GM19099 (cell line): ENCODE measurements around the gene SMAP2.

ENCODE experiments used
- POLR2A ChIP-seq: IDR thresholded peaks from 3 replicates; pipeline ENCODE4 v1.6.1; 2011; ENCODE audit warnings: low read depth; ENCODE audit not compliant: insufficient read length; ENCODE audit errors: extremely low read depth

The SMAP2 gene

DNA sequence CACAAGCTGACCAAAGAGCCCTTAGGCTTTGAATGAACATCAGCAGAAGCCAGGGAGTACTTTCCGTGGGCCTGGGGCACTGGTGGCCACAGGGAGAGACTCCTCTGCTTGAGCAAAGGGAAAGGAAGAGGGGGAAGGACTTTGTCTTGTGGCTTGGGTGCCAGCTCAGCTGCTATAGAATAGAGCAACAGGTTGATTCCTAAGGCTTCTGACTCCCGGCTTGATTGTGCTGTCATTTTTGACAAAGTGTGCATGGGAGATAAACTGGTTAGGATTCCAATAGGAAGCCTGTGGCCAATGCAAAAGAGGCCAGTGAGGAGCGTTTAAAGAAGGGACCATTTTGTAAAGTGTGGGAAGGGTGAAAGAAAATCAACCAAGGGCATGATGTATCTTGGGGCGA, 11.9 kb upstream of the SMAP2 start:
- no peak for TF ChIP-seq POLR2A

DNA sequence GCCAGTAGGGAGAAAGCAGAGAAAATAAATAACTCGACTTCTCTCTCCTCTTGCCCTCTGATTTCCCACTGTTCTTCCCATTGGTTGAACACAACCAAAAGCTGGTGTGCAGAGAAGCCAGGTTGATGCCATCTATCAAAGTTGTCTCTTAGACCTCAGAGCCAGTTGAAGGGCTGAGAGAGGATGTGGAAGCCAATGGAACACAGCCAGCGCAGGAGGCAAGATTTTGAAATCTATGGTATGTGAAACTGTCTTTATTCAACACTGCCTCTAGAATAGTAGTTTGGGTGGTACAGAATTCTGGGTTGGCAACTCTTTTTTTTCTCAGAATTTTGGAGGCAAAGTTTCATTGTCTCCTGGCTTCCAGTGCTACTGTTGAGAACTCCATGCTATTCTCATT, 11.3 kb upstream of the SMAP2 start:
- TF ChIP-seq POLR2A = no peak

DNA sequence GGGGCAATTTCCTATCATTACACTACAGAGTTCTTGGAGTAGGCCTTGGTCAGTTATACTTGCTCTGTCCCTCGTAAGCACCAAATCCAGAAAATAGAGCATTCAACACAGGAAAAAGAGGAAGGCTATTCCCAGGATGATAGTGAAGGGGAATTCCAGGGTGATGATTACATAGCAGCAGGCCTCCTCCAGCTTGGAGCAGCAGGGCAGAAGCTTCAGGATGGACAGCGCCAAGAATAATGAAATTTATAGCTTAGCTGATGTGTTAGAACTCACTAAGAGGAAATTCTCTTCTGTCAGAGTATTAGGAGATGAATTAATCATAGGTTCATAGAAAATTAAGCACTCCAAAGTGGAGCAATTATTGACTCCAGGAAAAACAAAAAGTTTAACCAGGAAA, 10.8 kb upstream of the SMAP2 start:
- no peak for TF ChIP-seq POLR2A

DNA sequence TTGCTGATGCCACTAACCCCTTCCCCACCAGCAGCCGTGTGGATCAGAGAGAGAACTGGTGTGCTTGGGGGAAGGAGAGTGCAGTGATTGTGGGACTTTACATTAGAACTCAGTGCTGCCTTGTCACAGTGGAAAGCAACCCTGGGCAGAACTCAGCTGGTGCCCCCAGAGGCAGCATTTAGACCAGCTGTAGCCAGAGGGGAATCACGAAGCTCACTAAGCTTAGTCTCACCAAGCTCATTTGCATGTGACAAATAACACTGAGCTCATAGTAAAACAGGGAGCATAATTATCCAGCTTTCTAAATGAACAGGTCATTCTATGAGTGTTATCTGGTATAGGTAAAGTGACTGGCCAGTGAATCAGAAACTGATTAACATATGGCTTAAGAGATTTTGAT, 9.8 kb upstream of the SMAP2 start:
- no peak for TF ChIP-seq POLR2A

DNA sequence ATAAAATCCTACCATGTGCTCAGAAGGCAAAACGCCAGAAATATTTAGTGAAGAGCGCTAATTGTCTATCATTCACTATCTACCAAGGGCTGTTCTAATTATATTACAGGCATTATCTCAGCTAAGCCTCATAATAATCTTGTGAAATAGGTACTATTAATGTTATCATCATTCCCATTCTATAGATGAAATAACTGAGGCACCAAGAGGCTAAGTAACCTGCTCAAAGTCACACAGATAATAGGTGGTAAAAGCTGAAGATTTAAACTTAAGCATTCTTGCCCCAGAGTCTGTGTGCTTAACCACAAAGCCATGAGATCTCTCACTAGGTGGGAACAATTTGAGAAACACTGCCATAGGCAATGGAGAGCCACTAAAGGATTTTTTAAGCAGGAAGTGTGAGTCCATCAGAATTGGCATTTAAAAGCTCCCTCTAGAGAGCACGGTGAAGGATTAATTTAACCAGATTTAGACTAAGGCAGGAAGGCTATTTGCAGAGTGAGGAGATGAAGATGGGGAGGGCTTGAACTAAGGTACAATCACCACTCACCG, 1.7 kb upstream of the SMAP2 start:
- TF ChIP-seq POLR2A = no peak

DNA sequence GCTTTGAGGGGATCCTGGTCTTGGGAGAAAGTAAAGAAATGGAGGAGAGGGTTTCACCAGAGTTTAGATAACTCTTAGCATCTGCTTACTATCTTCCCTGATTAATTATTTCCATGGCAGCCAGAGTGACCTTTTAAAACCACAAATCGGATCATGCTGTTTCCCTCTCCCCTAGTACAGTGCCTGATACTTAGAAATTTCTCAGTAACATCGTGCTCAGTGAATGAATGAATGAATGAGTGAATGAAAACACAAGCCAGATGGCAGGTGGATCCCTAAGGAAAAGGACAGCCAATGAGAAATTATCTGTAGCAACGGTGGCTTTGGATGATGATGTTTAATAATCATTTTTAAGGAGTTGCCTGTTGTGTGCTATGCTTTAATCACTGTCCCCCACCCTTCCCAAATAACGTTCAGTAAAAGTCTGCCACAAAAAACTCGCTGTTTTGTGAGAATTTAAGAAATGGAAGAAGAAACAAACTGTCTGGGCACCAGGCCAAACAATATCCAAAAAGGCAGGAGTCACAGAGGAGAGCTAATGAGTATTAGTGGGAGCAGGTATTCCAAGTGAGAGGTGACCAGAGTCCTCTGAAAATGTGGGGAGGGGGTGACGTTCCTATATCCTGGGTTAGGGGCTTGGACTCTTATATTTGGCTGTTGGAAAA, 737 bp upstream of the SMAP2 start:
- no peak for TF ChIP-seq POLR2A

DNA sequence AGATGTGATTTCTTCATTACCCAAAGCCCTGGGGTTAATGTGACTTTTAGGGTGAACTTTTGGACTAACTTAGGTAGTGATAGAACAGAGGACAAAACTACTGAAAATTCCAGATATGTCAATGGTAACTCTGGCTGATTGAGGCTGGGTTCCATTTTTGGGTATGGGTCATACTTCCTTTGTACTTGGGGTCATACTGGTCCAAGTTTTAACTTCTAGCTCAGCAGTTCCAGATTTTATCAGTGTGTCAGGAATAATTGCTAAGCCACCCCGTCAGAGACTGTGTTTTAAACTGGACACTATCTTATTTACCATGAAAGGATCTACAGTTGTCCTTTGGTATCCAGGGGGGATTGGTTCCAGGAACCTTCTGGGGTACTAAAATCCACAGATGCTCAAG, 4.0 kb downstream of the SMAP2 start:
- no peak for TF ChIP-seq POLR2A

DNA sequence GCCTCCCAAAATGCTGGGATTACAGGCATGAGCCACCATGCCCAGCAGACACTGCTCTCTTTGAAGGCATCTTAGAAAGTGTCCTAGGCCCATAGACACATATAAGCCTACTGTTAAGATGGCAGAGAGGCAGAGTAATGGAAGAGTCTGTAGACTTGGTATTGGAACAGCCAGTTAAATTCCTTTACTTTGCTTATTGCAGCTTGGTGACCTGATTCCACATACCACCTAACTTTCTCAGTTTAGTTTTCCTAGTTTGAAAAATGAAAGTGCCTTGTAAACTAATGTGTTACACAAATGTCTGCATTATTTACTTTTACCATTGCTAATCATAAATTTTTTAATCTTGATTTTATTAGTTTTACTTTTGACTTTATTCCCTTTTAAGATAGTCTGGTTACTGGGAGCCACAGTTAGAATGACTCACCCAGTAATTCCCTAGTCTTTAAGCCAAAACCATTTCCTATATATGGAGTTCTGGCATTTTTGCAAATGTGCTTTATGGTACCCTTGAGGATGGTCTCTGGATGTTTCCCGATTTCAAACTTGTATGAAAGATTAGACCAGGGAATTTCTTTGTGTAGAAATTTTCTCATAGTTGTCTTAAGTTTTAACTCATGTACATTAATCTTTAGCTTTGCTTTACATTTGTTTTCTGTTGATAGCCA, 6.4 kb downstream of the SMAP2 start:
- no peak for TF ChIP-seq POLR2A

DNA sequence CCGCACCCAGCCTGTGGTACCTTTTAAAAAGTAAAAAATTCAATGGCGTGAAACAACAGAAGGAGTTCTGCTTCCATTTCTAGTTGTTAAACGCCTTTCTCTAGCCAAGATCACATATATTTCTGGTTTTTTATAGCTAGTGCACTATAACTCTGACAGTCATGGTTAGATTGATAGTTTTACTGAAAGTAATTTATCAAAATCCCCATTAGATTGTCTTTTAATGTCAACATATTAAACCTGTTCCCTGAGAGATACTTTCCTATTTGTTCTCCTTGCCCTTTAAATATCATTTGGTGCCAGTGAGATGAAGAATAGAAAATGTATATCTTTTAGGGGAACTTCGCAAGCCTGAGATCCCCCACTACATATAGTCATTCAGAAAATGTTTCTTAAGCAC, 7.3 kb downstream of the SMAP2 start:
- no peak for TF ChIP-seq POLR2A

DNA sequence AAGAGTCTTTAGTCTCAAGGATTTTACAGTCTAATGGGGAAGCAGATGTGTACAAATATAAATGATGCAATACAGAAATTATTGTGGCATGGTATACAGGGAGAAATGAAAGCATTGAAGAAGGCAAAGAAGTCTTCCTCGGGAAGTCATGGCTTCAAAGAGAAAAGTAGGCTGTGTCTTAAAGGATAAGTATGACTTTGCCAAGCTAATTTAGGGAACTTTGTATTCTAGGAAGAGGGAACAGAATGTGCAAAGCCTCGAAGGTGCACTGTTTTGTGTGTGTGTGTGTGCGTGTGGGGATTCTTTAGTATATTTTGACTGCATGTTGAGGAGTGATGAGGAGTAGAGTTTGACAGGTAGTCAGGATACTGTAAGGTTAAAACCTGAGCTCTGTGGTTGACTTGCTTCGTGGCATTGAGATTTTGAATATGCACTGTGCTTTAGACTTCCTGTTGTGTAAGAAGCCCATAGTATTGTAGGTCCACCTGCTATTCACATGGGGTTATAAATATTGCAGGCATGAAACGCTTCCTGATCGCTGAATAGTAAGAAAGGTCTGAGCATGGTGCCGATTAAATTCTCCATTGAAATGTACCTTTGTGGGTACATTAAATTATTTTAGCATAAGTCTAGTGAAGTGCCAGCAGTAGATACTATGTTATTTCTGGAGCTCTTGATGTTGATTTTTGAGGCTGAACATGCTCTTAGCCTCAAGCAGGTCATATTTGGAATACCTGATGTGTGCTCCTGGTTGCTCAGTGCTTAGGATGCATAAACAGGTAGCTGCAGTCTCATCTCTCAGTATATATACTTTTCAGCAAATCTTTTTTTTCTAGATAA, 8.0 kb downstream of the SMAP2 start:
- peak; percentile 50 for TF ChIP-seq POLR2A

DNA sequence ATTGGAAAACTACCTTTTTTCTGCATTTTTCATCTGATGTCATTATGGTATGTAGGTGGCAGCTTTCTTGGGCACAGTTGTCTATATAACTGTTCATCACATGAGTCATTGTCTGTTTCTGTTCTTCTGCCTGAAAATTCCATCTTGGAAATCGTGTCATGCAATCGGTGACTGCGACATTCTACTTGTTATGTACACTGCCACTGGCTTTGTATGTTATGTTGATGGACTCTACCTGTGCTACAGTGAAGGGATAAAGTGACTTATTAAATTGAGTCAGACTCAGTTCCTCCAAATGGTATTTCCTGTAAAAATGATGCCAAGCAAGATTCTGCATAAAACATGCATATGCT, 8.6 kb downstream of the SMAP2 start:
- TF ChIP-seq POLR2A = no peak

DNA sequence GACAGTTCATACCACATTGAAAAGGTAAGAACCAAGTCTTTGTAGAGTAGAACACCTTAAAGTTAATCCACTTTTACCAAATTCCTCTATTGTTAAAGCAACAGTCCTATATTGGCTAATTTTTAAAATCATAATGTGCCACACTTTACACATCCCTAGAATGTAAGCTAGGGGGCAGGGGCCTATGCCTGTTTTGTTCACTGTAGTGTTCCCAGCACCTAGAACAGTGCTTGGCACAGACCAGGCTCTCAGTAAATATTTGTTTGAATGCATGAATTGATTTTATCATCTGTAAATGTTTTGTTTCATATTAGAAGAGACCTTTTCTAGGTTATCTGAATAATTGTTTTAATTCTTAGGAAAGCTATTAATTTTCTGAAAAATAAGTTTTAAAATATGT, 9.1 kb downstream of the SMAP2 start:
- no peak for TF ChIP-seq POLR2A

DNA sequence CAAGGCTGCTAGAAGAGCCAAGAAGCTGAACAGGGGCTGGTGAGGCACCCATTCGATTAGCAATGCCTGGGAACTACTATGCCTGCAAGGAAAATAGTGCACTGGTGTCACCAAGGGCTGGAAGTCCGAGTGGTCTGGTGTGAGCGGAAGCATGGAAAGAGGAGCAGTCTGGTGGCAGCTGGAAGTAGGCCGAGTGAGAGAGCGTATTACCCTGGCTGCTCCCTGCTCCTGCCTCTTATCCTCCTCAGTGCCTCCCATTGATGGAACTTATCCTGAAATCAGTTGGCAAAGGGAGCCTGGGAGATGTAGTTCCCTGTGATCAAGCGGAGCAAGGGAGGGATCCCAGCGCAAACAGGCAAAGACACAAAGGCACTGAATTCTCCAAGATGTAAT, 9.6 kb downstream of the SMAP2 start:
- TF ChIP-seq POLR2A = no peak

DNA sequence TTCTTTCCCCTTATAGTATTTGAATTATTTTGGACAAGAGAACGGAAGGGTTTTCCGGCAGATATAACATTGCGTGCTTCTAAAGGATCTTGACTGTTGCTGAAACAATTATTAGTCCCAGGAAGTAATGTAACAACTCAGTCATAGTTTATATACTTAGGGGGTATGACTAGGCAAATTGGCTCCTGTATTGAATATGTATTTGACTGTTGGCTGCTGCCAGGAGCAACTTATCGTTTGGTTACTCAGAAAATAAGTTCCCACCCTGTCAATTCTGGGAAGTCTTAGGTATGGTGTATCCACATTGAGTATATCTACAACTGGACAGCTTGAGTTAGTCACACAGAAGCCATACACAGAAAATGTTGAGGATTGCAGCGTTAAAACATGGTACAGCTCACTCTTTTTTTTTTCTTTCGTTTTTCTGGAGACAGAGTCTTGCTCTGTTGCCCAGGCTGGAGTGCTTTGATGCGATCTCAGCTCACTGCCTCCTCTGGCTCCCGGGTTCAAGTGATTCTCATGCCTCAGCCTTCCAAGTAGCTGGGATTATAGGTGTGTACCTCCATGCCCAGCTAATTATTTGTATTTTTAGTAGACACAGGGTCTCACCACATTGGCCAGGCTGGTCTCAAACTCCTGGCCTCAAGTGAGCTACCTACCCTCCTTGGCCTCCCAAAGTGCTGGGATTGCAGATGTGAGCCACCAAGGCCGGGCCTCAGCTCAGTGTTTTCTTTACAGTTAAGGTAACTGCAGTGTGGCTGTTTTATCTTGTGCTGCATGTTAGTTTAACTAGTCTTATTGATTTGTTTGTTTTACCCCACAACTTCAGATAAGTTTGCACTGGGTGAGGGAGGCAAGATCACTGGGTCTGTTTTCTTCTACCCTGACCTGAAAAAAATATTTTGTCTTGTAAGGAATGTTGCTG, 10.2 kb downstream of the SMAP2 start:
- peak; percentile 11 for TF ChIP-seq POLR2A

DNA sequence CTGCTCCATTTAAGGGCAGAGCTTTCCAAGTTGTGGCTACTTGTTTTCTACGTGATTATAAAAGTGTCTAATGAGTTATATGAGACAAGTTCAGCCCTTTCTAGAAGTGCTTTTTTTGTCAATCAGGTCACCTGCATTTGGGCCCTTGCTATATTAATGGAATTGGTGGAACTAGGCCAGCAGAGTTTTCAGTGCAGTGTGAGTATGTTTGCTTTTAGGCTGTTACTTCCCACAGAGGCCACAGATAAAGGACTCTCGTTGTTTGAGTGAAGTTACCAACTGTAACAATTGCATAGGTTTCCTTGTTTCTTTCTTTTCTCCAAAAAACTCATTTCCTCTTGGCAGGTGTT, 10.9 kb downstream of the SMAP2 start:
- no peak for TF ChIP-seq POLR2A

DNA sequence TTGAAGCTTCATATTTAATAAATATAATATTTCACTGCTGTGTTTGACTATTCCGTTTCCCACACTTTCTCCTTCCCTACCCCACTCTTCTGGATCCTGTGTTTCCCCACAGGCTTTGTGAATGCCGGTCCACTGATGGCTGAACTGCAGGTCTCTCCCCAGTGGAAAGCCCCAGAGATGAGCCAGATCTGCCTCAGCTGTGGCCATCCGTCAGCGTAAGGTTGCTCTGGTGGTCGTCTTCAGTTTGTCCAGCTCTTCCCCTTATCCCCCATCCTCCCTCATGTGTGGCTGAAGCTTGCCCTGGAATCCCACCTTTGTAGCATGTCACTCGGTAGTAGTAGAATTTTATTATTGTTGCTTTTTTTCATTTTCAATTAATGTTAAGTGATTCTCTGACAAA, 11.4 kb downstream of the SMAP2 start:
- TF ChIP-seq POLR2A = peak; percentile 13
